M059J (cell line): ENCODE results near the gene SETD1A. TPM values are rescaled to one million over a fixed set of nuclear protein-coding genes. Genes with fewer than 3 reads are reported as not detected.
A peak's percentile ranks its signal among the peaks of the same experiment; 100 is the strongest.
"Not testable (repeated sequence)": the region's sequence is repeated elsewhere in the genome, so short reads cannot be mapped to it uniquely, and the experiment has no call there.

ENCODE experiments used
- DNase-seq: peaks from one replicate; pipeline ENCODE4 v3.0.0-alpha.2; 2012; ENCODE audit warnings: low read depth
- total RNA-seq: library from RNA; depleted of rRNA; stranded (reverse); fragments of >200 nt; shearing (Covaris generic); gene quantifications from 2 replicates; pipeline ENCODE4 v1.2.3, GENCODE V29; 2014

SETD1A gene
- total RNA-seq, 1 experiment from 2014 or later = 3.9 TPM

DNA sequence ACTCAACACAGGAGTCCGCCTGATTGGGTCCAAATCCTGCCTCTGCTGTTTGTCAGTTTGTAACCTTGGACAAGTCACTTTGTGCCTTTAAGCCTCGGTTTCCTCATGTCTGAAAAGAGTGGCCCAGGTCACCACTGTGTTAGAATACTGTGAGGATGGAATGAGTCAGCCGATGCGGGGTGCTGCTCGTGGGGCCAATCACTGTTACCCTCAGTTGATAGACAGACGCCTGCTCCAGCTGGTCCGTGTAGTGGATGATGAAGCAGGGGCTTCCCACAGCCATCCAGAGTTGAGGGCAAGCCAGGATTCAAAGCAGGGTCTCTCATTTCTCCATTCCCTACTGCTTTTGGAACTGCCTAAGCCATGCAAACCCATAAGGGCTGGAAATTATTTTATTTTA is 28.4 kb upstream of the SETD1A start:
- no peak for DNase-seq

DNA sequence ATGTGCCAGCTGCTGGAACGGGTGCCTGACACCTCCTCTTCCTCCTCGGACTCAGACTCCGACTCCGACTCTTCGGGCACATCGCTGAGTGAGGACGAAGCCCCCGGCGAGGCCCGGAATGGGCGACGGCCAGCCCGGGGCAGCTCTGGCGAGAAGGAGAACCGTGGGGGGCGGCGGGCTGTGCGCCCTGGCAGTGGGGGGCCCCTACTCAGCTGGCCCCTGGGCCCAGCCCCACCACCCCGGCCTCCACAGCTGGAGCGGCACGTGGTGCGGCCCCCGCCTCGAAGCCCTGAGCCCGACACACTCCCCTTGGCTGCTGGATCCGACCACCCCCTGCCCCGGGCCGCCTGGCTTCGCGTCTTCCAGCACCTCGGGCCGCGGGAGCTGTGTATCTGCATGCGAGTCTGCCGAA is 27.4 kb upstream of the SETD1A start:
- DNase-seq = no peak

- DNase-seq = no peak
Observed at GRCh38 chr16:30931068-30931650, 26.4 kb upstream of the SETD1A start.

DNA sequence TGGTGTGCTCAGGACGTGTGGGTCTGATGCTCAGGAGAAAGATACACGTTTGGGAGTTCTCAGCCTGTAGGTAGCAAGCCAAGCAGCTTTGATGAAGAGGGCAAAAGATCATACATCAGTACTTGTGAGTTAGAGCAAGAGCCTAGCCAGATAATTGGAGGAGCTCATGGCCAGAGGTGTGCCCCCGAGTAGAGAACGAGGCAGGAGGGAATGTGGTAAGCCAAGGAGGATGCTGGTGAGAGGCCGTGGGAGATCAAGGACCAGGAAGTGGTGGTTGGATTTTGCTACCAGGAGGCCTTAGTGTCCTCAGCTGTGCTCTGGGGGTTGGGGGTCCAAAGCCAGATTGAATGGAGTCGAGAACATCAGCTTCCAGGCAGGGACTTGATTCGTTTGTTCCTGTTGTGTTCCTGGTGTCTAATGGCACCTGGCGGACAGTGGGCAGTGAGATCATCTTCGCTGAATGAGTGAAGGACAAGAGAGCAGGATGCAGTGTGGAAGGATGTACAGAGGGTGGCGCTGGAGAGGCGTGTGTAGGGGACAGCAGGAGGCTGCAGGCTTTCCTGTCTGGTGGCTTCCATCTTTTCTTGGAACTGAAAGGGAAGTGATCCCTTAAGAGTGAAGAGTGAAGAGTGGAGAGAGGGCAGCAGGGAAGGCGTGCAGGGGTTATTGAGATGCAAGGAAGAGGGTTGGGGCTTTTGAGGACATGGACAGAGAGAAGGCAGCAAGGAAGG is 22.6 kb upstream of the SETD1A start:
- DNase-seq = peak; percentile 56

GRCh38 chr16:30937692-30938091 is 19.9 kb upstream of the SETD1A start:
- no peak for DNase-seq

DNA sequence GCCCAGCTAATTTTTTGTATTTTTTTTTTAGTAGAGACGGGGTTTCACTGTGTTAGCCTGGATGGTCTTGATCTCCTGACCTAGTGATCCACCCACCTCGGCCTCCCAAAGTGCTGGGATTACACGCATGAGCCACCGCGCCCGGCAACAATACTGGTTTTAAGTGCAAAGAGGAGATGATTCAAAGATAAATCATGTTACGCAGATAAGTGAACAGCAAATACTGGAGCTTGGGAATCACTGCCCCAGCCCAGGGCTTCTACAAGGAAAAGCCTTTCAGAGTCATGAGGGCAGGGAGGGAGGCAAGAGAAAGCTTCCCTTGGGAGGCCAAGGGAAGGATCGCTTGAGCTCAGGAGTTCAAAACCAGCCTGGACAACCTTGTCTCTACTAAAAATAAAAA is 18.0 kb upstream of the SETD1A start:
- DNase-seq = not testable (repeated sequence)

GRCh38 chr16:30941600-30942425 is 15.7 kb upstream of the SETD1A start:
- peak; percentile 67 for DNase-seq

- no peak for DNase-seq
Observed at GRCh38 chr16:30942426-30942806, 15.1 kb upstream of the SETD1A start.

DNA sequence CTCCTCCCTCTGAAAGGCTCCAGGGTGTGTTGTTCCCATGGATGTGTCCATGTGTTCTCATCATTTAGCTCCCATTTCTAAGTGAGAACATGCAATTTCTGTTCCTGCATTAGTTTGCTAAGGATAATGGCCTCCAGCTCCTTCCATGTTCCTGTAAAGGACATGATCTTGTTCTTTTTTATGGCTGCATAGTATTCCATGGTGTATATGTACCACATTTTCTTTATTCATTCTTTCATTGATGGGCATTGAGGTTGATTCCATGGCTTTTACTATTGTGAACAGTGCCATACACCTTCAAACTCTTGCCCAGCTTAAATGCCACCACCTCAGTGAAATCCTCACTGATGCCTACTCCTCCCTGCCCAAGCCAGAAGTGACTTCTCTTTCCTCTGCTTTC is 13.2 kb upstream of the SETD1A start:
- DNase-seq = no peak

DNA sequence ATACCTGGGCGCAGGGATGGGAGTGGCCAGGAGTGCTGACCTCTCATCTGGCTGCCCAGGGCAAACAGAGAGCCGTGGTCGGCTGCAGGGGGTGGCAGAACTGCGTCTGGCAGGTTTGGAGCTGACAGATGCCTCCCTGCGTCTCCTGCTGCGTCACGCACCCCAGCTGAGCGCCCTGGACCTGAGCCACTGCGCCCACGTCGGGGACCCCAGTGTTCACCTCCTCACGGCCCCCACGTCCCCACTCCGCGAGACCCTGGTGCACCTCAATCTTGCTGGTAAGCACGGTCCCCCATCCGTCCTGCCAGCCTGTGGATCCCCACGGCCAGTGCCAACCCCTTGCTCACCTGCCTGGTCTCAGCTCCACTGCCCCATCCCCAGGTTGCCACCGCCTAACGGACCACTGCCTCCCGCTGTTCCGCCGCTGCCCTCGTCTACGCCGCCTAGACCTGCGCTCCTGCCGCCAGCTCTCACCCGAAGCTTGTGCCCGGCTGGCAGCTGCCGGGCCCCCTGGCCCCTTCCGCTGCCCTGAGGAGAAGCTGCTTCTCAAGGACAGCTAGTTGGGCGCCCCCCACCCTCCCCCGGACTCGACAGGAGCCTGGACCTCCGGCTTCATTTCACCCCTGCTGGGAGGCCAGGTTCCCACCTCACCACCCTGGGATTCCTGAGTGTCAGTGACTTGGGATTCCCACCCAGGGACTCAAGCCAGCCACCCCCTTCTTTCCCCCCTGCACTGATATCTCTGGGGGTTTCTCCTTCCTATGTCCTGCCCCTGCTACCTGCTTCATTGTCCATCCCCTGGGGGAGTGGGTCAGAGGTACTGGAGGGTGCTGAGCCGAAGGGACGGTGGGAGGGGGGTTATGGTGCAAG is 10.6 kb upstream of the SETD1A start:
- DNase-seq = no peak

DNA sequence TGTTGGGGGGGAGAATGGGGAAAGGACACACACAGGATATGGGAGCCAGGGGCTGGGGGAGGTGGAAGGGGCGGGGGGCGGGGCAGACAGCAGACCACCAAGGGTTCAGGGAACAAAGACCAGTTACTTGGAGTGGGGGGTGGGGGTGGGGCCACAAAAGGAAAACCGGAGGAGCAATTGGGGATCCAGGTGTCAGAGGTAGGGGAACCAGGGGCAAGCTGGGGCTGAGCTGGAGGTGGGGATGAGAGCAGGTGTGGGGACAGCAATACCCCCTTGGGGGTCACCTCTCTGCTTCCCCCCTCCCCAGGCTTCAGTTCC is 10.1 kb upstream of the SETD1A start:
- no peak for DNase-seq

DNA sequence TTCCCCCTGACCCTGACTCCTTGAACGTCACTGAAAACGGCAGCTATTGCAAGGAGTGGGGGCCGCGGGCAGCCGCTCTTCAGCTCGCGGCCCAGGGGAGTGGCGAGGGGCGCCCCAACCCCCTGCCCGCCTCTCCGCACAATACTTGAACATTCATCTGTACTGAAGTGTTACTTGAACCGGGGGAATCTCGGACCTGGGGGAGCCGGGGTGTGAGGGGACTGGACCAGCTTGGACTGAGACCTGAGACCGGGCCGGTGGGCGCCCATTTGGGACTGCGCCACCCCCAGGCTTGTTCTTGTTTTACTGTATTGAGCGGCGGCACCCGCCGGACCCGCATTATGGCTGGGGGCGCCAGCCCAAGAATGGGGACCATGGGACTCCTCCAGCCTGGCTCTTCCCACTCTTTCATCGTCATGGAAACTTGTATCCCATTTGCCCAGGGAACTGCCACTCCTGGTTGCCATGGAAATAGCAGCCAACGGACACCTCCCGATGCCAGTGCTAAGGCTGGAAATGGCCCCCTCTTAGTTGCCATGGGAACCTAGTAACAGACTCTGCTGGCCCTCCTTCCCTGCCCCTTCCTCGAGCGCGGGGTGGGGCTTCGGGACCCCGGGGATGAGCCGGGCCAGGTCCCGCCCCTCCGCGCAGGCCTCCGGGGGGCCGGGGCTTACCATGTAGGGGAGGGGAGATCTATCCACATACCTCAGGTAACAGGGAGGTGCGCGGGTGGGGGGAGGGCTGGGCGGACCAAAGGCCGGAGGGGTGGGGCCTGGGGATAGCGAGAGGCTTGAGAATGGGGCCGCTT is 9.5 kb upstream of the SETD1A start:
- DNase-seq = peak; percentile 98

GRCh38 chr16:30948667-30949649 is 8.6 kb upstream of the SETD1A start, which contains the start of gene ORAI3:
ORAI3 (plus strand) TSS chr16:30949068; CDS start chr16:30949290, 222 bp downstream.
- peak; percentile 79 for DNase-seq

- DNase-seq = peak; percentile 94
Observed at GRCh38 chr16:30949650-30950515, 7.7 kb upstream of the SETD1A start.

DNA sequence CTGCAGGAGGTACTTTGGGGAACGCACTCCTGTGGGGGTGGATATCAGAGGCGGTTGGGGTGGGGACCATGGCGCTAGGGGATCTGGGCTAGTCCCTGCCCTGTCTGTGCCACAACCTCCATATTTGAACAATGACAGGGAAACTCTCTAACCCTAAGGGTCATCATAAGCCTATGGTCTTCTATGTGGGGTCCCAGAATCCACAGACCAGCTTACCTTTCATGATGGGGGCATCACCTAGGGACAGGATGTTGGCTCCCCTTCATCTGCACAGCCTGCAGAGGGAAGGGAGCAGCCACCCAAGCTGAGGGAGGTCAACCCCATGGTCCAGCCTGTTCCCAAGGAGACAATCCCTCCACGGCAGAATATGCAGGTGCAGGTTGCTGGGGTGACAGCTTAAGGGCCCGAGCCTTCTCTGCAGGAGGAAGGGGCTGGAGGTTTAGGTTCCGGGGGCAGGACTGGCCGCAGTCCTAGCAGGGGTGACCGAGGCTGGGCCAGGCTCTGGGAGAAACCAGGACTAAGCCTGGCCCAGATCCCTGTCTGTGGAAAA is 7.0 kb upstream of the SETD1A start:
- no peak for DNase-seq

GRCh38 chr16:30951193-30951592 is 6.4 kb upstream of the SETD1A start:
- DNase-seq = no peak

DNA sequence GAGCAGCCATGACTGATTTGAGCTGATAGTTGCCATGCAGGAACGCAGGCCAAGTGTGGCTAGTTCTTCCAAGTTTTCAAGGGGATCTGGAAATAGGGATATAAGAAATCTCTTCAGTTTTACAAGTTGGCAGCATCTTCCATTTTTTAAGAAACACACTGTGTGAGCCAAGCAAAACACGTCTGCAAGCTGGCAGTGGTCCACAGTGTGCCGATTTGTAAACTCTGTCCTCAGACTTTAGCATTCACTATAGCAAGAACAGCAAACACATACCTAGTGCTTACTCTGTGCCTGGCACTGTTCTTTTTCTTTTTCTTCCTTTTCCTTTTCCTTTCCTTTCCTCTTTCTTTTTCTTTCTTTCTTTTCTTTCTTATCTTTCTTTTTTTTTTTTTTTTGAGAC is 5.8 kb upstream of the SETD1A start:
- DNase-seq = peak; percentile 24

DNA sequence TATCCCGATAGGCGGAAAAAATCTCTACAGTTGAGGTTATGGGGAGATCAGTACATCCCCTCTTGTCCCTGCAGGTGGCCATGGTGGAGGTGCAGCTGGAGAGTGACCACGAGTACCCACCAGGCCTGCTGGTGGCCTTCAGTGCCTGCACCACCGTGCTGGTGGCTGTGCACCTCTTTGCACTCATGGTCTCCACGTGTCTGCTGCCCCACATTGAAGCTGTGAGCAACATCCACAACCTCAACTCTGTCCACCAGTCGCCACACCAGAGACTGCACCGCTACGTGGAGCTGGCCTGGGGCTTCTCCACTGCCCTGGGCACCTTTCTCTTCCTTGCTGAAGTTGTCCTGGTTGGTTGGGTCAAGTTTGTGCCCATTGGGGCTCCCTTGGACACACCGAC is 4.4 kb upstream of the SETD1A start:
- DNase-seq = no peak
